ENCODE measurements around the gene PDE4D.

PDE4D gene

GRCh38 chr5:59654691-59655090, 238.8 kb downstream of the PDE4D start:
- no peak for DNase-seq (ENCODE audit: low spot score)

- DNase-seq (ENCODE audit: low spot score) = no peak
Observed at GRCh38 chr5:59652449-59652848, 241.1 kb downstream of the PDE4D start.

GRCh38 chr5:59648949-59649921, 244.3 kb downstream of the PDE4D start:
- no peak for DNase-seq (ENCODE audit: low spot score)

DNA sequence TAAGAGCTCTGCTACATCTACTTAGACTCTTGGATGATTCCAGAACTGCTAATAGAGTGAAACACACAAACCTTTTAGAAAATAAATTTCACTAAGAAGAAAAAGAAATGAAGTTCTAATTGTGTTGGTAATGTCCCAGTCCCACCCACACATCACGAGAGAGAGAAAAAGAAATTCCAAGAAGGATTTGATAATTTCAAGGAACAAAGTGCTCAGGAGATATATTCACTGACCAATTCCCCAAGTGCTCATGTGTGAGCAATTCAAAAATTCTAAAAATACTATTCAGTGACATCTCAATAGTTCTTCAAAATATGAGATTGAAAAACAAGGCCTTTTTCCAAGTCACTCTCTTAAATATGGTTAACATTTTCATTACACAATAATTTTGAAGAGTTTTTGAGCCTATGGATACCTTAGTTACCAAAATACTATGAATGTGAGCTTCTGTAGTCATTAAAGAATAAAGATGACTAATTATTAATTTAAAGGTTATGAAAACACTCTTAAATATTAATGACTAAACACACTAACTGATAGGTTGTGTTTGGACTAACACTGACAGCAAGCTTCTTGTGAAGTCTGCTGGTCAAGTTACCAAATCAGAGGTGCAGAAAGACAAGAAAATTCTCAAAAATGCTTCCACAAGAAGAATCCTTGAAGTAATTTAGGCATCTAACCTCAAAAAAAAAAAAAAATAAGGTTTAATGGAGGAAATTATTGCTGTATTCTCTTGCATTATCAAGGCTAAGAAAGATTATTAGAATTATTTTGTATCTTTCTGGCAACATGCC, 245.3 kb downstream of the PDE4D start:
- no peak for DNase-seq (ENCODE audit: low spot score)

DNA sequence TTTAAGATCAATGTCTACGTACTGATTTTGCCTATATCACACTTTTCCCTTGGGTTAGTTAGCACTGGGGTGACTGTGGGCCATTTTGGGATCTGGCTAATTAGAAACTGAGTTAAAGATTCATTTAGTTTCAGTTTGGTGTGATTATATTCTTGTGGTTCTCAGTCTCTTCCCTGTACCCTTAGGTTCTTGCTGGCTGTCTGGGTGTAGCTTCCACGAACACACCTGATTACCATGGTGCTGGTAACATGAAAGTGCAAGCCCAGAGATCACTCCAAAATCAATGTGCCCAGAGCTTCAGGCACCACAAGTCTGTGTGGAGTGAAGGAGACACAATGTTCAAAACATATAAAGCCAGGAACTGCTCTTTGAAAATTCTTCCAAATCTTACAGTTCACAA, 248.1 kb downstream of the PDE4D start:
- DNase-seq (ENCODE audit: low spot score) = no peak

DNA sequence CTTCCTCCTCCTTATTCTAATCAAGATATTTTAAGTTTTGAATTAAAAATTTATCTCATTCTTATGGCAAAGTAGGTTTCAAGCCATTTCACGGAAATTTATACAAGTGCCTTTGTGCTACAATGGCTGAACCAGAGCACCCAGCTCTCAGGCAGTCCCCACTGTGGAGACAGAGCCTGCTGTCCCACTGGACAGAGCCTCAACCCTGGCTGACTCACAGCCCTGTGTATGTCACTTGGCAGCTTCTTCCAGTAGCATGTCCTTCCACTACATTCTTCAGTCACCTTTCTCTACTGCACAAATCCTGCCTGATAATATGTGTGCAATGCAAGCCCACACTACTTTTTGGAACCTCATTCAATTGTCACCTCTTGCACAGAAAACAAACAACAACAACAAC, 253.1 kb downstream of the PDE4D start:
- DNase-seq (ENCODE audit: low spot score) = no peak

DNA sequence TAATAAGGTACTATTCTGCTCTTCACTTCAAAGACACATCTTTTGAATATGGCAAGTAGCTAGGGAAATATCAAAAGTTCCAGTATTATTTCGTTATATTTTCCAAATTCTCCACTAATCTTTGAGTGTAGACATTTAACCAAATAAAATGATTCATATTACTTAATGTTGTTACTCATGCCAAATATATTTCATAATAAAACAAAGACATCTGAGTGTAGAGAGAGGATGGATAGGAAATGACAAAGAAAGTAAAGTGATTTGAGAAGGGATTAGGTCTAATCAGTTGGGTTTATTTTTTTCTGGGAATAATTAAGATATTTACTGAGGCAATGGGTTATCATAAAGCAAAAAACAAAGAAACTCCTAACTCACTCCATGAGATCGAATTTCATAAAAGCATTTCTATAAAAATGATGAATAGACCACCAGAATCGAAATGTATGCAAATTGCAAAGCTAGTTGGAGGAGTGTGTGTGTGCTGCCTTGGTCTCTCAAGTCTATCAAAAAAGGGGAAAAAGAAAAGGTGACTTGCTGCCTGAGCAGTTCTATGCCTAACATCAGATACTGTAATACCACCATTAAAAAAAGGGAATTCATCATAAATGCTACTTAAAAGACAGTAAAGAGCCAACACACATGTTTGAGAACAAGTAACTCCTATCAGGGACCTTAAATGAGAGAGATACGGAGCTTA, 255.5 kb downstream of the PDE4D start:
- DNase-seq (ENCODE audit: low spot score) = no peak

DNA sequence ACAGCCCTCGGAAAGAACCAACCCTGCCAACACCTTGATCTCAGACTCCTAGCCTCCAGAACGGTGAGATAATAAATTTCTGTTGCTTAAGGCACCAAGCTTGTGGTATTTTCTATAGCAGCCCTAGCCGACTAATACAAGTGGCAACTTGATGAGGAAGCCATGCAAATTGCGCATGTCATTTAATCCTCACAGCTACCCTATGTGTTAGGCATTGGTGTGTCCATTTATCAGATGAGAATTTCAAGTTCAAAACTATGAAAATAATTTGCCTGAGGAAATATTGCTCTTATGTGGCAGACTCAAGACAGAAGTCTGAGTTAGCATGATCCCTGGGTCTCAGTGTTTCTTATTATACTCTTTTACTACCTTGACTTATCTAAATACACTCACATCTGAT, 264.0 kb downstream of the PDE4D start:
- no peak for DNase-seq (ENCODE audit: low spot score)

DNA sequence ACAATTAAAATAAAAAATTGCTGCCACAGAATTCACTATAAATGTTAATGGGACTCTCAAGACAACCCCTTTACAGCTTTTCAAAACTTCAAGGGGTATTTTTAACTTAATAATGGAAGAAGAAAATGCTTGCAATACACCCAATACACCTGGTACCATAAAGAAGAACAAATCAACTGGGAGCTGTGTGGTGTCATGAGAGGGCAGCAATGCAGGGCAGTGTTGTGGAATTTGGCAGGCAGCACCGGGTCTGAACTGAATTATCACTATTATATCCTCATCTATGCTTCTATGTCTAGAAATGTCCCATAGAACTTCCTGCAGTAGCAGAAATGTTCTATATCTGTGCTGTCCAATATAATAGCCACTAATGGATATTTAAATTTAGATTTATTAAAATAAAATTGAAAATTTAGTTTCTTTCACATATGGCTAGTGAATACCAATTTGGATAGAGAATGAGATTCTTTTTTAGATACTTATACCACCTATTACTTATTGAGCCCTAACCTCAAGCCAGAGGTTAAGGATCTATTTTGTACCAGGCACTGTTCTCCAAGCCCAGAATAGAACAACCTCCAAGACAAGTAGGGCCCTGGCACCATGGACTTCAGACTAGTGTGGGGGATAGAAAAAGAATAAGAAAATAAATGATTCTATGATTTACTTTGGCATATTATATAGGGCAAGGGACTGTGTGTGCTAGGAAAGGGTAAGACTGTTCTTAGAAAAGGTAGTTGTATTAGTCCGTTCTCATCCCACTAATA, 265.3 kb downstream of the PDE4D start:
- no peak for DNase-seq (ENCODE audit: low spot score)

DNA sequence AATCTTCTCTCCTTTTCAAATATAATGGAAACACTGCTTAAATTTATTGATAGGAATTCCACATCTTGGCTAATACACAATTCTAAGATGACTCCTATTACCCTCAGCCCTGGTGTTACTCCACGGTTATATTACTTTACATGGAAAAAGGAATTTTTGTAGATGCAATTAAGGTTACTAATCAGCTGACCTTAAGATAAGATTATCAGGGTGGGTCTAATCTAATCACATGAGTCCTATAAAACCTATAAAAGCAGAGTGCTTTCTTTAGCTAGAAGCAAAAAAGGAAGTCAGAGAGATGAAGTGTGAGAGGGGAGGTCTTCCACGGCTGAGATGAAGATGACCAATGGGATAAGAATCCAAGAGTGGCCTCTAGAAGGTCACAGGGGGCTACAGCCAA, 268.6 kb downstream of the PDE4D start:
- DNase-seq (ENCODE audit: low spot score) = no peak

GRCh38 chr5:59622848-59623247, 270.7 kb downstream of the PDE4D start:
- DNase-seq (ENCODE audit: low spot score) = no peak

DNA sequence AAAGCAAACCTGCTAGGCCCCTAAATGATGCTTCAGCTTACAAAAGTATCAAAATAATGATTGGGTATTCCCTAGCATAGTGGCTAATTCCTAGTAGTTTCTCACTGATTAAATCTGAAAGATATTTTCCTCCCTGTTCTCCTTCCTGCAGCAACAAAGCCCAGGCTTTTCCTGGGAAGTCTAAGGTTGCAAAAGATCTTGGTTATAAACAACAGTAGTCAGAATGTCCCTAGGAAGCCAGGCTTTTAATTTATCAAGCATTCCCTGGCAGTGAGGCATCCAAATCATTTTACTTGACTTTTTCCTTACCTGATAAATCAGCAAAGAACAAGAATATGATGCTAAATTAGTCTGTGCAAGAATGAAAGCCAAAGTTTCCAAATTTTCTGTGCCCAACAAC, 272.0 kb downstream of the PDE4D start:
- DNase-seq (ENCODE audit: low spot score) = no peak

DNA sequence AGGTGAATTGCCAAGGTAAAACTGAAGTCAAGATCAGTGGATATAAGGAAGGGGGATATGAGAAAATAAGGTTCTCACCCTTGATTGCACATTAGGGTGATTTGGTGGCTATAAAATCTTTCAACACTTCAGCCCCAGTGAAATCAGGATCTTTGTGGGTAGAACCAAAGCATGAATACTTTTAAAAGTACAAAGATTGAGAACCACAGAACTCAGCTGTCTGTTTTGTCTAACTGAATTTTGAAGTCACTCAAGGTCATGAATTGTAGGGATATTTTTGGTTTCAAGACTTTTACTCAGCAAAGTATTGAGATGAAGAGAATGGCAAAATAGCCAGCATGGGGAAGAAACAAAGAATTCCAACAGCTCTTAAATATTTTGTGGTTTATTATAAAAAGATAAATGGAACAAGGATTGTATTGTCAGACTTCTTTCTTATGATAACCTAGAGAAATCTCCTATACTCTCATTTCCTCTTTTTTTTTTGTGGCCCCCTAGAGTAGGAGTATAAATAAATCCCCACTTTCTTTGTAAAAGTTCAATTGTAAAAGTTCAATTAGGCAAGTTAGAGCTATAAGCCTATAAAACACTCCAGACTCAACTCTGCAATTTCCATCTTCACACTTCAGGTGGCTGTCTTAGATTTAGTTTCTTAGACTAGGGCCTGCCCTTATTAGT, 272.9 kb downstream of the PDE4D start:
- no peak for DNase-seq (ENCODE audit: low spot score)

DNA sequence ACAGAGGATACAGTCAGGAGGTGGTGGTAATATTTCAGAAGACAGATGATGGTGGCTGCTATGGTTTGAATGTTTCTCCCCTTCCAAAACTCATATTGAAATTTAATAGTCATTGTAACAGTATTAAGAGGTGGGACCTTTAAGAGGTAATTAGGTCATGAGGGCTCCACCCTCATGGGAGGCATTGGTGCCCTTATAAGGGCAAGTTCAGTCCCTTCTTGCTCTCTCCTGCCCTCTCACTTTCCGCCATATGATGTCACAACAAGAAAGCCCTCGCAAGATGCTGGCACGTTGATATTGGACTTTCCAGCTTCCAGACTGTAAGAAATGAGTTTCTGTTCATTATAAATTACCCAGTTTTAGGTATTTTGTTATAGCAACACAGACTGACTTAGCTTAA, 274.9 kb downstream of the PDE4D start:
- DNase-seq (ENCODE audit: low spot score) = no peak

- no peak for DNase-seq (ENCODE audit: low spot score)
Observed at GRCh38 chr5:59617186-59617771, 276.2 kb downstream of the PDE4D start.

- DNase-seq (ENCODE audit: low spot score) = no peak
Observed at GRCh38 chr5:59616413-59616812, 277.1 kb downstream of the PDE4D start.

DNA sequence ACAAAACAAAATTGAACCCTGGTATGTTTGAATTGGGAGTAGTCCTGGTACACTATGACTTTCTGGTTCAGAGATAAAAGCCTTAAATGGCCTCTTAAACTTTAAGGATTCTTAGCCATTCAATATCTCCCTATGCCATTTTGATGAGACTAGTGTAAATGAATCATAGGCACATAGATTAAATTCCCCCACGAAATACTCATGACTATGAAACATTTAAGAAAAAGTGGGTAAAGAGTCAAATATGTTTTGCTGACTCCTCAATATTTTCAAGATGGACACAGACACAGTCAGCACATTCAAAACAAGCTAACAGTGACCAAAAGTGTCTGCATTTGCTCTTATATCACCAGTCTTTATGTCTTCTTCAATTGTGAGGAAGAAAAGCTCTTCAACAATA, 278.3 kb downstream of the PDE4D start:
- no peak for DNase-seq (ENCODE audit: low spot score)

GRCh38 chr5:59609501-59610265, 283.8 kb downstream of the PDE4D start:
- DNase-seq (ENCODE audit: low spot score) = no peak

GRCh38 chr5:59608745-59609144, 284.8 kb downstream of the PDE4D start:
- DNase-seq (ENCODE audit: low spot score) = no peak

DNA sequence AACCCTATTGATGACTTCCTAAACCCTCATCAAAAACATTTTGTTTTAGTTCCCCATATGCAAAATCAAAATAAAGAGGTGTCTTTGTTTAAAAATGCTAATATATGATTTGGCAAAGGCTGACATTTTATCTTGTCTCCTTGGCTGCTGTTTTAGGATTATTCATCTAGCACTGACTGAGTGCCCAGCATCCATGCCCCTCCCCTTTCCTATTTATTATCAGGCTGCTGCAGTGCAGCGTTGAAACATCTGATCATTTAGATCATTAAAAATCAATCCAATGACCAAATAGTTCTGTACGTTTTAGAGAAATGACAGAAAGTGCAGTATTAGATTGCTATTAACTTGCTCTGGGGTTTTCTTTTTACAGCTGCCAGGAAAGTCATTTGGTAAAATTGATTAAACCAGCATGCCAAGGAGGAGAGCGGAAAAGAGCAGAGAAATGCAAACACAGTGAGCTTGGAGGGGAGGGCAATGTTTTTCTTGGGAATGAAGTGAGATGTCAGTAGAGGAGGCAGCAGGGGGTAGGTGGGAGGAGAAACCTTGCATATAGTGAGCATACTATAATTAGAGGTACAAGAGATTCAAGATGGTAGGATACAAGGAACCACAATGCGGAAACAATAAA, 286.3 kb downstream of the PDE4D start:
- DNase-seq (ENCODE audit: low spot score) = no peak
